Activated naive CD4-positive, alpha-beta T cell treated with anti-CD3 and anti-CD28 coated beads, Interleukin-2, amount 50 U/mL, for 72 hours (primary cell): ENCODE results near the gene YIF1B. TPM values are rescaled to one million over a fixed set of nuclear protein-coding genes. Genes with fewer than 3 reads are reported as not detected.

Source experiments
- ATAC-seq, 2 donors: fragments of 150-1000 bp; cut with Tn5 transposase; 2 replicates each; pipeline ENCODE4 v1.10.0; 2021; ENCODE audit warnings: mild to moderate bottlenecking in 2 of 2, moderate library complexity in 2 of 2
- DNase-seq, 2 donors: peaks; one replicate each; pipeline ENCODE4 v3.0.0; 2021 to 2022; ENCODE audit warnings: low spot score in 2 of 2
- H3K27ac Mint-ChIP-seq, 2 donors: one replicate each; pipeline ENCODE4 v1.8.0; 2022; ENCODE audit warnings: mild to moderate bottlenecking in 2 of 2, mixed read lengths in 2 of 2
- H3K36me3 Mint-ChIP-seq, 2 donors: one replicate each; pipeline ENCODE4 v1.8.0; 2022; ENCODE audit warnings: mixed read lengths in 2 of 2
- H3K9me3 Mint-ChIP-seq, 2 donors: one replicate each; pipeline ENCODE4 v1.8.0; 2022; ENCODE audit warnings: mixed read lengths in 2 of 2
- total RNA-seq, 2 donors: library from RNA; stranded (reverse); gene quantifications; one replicate each; pipeline ENCODE4 v1.2.3, GENCODE V29; 2022

YIF1B gene
- total RNA-seq, 2 donors from 2014 or later, result 82.1 to 90.0 TPM

DNA sequence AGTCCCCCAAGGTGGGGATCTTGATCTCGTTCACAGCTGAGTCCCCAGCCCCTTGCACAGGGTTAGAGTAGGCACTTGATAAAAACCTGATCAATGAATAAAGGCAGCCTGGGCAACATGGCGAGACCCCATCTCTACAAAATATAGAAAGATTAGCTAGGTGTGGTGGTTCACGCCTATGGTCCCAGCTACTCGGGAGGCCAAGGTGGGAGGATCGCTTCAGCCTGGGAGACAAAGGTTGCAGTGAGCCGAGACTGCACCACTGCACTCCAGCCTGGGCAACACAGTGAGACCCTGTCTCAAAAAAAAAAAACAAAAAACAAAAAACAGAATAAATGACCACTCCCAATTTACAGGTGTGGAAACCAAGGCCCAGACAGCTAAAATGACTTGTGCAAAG lies 4.8 kb downstream of the YIF1B start:
- H3K27ac Mint-ChIP-seq, result no peak overlapping the region
- no peaks in the 10 kb centered on the region for H3K9me3 Mint-ChIP-seq
- H3K36me3 Mint-ChIP-seq, result peaks cover 0 to 5% of the 10 kb centered on the region in 2 donors
- ATAC-seq (no peak), DNase-seq (no peak)

DNA sequence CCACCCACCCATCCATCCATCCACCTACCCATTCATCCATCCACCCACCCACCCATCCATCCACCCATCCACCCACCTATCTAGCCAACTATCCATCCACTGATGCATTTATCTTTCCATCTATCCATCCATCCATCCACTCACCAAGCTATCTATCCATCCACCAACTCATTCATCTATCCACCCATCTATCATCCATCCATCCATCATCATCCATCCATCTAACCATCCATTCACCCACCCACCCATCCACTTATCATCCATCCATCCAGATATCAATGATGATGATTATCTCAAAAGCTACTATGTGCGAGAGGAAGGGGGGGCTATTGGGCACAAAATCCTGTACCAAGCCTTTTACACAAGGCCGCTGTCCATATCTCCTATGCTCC lies 5.5 kb downstream of the YIF1B start:
- Mint-ChIP-seq H3K9me3 (no peaks in the 10 kb centered on the region), H3K36me3 (peaks cover 0 to 5% of the 10 kb centered on the region in 2 donors), H3K27ac (no peak overlapping the region)
- ATAC-seq (no peak), DNase-seq (no peak)

- DNase-seq (no peak), ATAC-seq (no peak)
- Mint-ChIP-seq H3K36me3 (peaks cover 0 to 5% of the 10 kb centered on the region in 2 donors), H3K9me3 (no peaks in the 10 kb centered on the region), H3K27ac (no peak overlapping the region)
Measured at GRCh38 chr19:38309615-38310278, 6.0 kb downstream of the YIF1B start.

DNA sequence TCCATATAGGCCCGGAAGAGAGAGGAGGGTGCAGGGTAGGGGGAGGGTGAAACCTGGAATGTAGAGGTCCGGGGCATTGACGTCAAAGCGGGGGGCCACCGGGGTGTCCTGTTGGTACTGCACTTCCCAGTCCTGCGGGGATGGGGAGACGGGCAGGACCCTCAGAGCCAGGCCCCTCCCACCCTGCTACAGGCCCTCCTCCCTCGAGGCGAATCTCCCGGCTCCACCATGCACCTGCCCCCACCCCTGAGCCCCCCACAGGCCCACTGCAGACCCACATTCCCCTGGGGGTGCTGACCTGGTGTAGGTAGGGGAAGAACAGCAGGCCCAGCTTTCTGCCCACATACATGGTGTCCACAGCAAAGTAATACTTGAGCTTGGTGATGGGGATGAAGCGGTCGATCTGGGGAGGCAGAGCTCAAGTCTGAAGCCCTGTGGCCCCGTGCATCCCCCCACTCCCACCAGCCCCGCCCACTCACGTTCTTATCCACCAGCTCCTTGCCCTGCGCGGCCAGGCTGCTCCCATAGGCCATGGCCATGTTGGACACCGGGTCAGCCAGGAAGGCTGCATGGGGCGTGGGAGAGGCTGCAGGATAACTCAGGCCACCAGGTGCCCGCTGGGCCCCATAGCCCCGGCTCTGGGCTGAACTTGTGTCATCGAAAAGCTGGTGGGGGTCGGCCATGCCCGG lies 6.7 kb downstream of the YIF1B start:
- ATAC-seq (no peak), DNase-seq (no peak)
- H3K9me3 Mint-ChIP-seq, result no peaks in the 10 kb centered on the region
- H3K36me3 Mint-ChIP-seq, result peaks cover 0 to 5% of the 10 kb centered on the region in 2 donors
- H3K27ac Mint-ChIP-seq, result no peak overlapping the region

DNA sequence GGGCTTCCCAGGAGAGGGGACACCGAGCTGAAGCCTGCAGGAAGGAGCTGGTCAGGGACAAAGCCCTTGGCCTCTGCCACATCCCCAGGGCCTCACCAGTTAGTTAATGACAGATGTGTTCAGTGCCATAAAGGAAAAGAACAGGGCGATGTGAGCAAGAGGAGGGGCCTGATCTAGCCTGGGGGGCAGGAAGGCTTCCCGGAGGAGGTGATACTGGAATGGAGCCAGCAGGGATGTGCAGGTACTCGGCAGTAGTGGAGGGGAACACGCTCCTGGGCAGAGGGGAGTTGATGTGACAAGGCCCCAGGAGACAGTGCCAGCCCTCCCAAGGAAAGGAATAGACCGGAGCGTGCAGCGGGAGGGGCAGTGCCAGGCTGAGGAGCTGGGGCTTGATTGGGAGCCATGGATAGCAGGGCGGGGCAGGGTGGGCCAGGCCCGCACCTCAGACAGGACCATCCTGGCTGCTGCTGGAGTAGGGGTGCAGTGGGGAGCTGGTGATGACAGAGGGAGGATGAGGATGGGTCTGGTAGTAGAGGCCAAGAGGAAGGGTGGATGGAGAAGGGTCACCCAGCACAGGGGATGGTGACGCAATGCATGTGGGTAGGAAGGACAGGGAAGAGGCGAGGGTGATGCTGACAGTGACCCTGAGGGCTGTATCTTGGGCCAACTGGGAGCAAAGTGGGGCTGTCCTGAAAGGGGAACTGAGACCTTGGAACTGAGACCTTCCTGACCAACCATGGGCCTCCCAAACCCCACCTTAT lies 7.6 kb downstream of the YIF1B start:
- Mint-ChIP-seq H3K36me3 (peaks cover 0 to 5% of the 10 kb centered on the region in 2 donors), H3K27ac (no peak overlapping the region), H3K9me3 (no peaks in the 10 kb centered on the region)
- ATAC-seq (no peak), DNase-seq (no peak)

GRCh38 chr19:38307597-38307996 lies 8.2 kb downstream of the YIF1B start:
- ATAC-seq, result no peak

GRCh38 chr19:38307076-38307475 lies 8.7 kb downstream of the YIF1B start:
- H3K27ac Mint-ChIP-seq, result no peak overlapping the region
- H3K9me3 Mint-ChIP-seq, result no peaks in the 10 kb centered on the region
- peaks cover 0 to 5% of the 10 kb centered on the region in 2 donors for H3K36me3 Mint-ChIP-seq
- ATAC-seq, result no peak
- DNase-seq, result no peak

More at GRCh38 chr19:38307597-38307996, 8.2 kb downstream of the YIF1B start:
- no peak for DNase-seq
- Mint-ChIP-seq H3K27ac (no peak overlapping the region), H3K9me3 (no peaks in the 10 kb centered on the region), H3K36me3 (peaks cover 0 to 5% of the 10 kb centered on the region in 2 donors)

DNA sequence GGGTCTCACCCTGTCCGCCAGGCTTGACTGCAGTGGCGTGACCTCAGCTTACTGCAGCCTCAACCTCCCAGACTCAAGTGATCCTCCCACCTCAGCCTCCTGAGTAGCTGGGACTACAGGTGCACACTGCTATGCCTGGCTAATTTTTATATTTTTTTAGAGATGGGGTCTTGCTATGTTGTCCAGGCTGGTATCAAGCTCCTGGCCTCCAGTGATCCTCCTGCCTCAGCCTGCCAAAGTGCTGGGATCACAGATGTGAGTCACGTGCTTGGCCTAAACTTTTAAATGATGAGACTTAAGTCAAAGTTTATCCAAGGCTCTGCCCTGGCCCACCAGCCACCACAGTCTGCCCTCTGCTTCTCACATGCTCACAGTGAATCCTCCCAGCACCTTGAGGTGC lies 9.5 kb downstream of the YIF1B start:
- H3K36me3 Mint-ChIP-seq, result peaks cover 0 to 5% of the 10 kb centered on the region in 2 donors
- no peak for DNase-seq
- no peak for ATAC-seq
- H3K9me3 Mint-ChIP-seq, result no peaks in the 10 kb centered on the region
- H3K27ac Mint-ChIP-seq, result no peak overlapping the region

GRCh38 chr19:38304866-38305429 lies 10.8 kb downstream of the YIF1B start:
- no peak overlapping the region for H3K27ac Mint-ChIP-seq
- H3K9me3 Mint-ChIP-seq, result no peaks in the 10 kb centered on the region
- no peak for DNase-seq
- ATAC-seq, result no peak
- no peaks in the 10 kb centered on the region for H3K36me3 Mint-ChIP-seq

GRCh38 chr19:38304352-38304865 lies 11.3 kb downstream of the YIF1B start:
- no peaks in the 10 kb centered on the region for H3K36me3 Mint-ChIP-seq
- DNase-seq (no peak), ATAC-seq (no peak)
- H3K27ac Mint-ChIP-seq, result no peak overlapping the region
- no peaks in the 10 kb centered on the region for H3K9me3 Mint-ChIP-seq

- H3K27ac Mint-ChIP-seq, result no peak within 1 kb of the TSS
- no peak for ATAC-seq
- no peaks in the 10 kb centered on the region for H3K36me3 Mint-ChIP-seq
Measured at GRCh38 chr19:38303517-38304351, 12.0 kb downstream of the YIF1B start, which contains the start of gene C19orf33. Gene C19orf33 (plus strand): TSS chr19:38304251. CDS start chr19:38304262, 11 bp downstream.

GRCh38 chr19:38298821-38299680 lies 16.7 kb downstream of the YIF1B start:
- no peak overlapping the region for H3K27ac Mint-ChIP-seq
- no peak for ATAC-seq

More at GRCh38 chr19:38303517-38304351, 12.0 kb downstream of the YIF1B start, which contains the start of gene C19orf33:
- no peaks in the 10 kb centered on the region for H3K9me3 Mint-ChIP-seq
- no peak for DNase-seq

GRCh38 chr19:38294090-38294489 lies 21.7 kb downstream of the YIF1B start:
- Mint-ChIP-seq H3K9me3 (no peaks in the 10 kb centered on the region), H3K36me3 (peaks cover 0 to 6% of the 10 kb centered on the region in 2 donors), H3K27ac (no peak overlapping the region)
- no peak for DNase-seq
- no peak for ATAC-seq

More at GRCh38 chr19:38298821-38299680, 16.7 kb downstream of the YIF1B start:
- no peaks in the 10 kb centered on the region for H3K9me3 Mint-ChIP-seq
- no peaks in the 10 kb centered on the region for H3K36me3 Mint-ChIP-seq
- DNase-seq, result no peak

DNA sequence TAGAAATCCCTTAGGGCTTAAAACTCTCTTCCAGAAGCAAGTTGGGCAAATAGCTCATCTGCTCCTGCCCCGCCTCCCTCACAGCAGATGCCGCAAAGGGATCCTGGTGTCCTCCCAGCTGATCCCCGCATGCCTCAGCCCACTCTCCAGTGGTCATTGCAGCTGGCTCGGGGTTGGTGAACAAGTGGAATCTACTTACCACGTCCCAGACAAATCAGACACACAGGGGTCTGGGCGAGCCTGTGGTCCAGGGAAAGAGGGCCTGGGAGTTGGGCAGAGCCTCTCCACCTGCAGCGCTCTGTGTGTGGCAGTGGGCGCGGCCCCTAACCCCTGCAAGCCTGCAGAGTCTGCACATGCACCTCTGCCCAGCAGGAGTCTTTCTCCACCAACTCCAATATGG lies 22.5 kb downstream of the YIF1B start:
- no peak overlapping the region for H3K27ac Mint-ChIP-seq

DNA sequence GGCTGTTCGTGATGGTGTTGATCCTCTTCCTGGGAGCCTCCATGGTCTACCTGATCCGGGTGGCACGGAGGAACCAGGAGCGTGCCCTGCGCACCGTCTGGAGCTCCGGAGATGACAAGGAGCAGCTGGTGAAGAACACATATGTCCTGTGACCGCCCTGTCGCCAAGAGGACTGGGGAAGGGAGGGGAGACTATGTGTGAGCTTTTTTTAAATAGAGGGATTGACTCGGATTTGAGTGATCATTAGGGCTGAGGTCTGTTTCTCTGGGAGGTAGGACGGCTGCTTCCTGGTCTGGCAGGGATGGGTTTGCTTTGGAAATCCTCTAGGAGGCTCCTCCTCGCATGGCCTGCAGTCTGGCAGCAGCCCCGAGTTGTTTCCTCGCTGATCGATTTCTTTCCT lies 23.9 kb downstream of the YIF1B start:
- ATAC-seq, result no peak
- no peak for DNase-seq
- Mint-ChIP-seq H3K36me3 (peaks cover 0 to 6% of the 10 kb centered on the region in 2 donors), H3K9me3 (no peaks in the 10 kb centered on the region), H3K27ac (no peak overlapping the region)

More for the DNA sequence above, 22.5 kb downstream of the YIF1B start:
- ATAC-seq, result no peak
- Mint-ChIP-seq H3K9me3 (no peaks in the 10 kb centered on the region), H3K36me3 (peaks cover 0 to 6% of the 10 kb centered on the region in 2 donors)
- no peak for DNase-seq
